Transverse colon (tissue), 4 donors: Measurements from ENCODE around the gene FAM13A. TPM values are rescaled to one million over a fixed set of nuclear protein-coding genes. Genes with fewer than 3 reads are reported as not detected.

Source experiments
- DNase-seq: peaks from one replicate; pipeline ENCODE4 v3.0.0-alpha.2; 2019
- H3K27ac ChIP-seq, 4 donors: fragments of 200-600 bp; sonication (generic); 2 replicates each; pipeline ENCODE4 v1.5.1; 2016 to 2018; ENCODE audit warnings: inconsistent platforms in 4 of 4
- H3K27me3 ChIP-seq: fragments of 200-600 bp; sonication (generic); 2 replicates; pipeline ENCODE4 v1.5.1; 2017; ENCODE audit warnings: inconsistent platforms
- H3K36me3 ChIP-seq, 4 donors: fragments of 200-600 bp; sonication (generic); 2 replicates each; pipeline ENCODE4 v1.5.1; 2017 to 2019; ENCODE audit warnings: inconsistent platforms in 4 of 4
- H3K4me1 ChIP-seq, 4 donors: fragments of 200-600 bp; sonication (generic); 2 replicates each; pipeline ENCODE4 v1.5.1; 2017 to 2020; ENCODE audit warnings: inconsistent platforms in 4 of 4
- H3K4me3 ChIP-seq, 4 donors: fragments of 200-600 bp; sonication (generic); 1 replicate in 1 of 4; 2 replicates in 3 of 4; pipeline versions ENCODE4 v1.5.1 to v1.6.1; 2017 to 2019; ENCODE audit warnings: inconsistent platforms in 4 of 4
- H3K9me3 ChIP-seq, 2 donors: fragments of 200-600 bp; sonication (generic); 2 replicates each; pipeline ENCODE4 v1.5.1; 2017 to 2019; ENCODE audit warnings: inconsistent platforms in 2 of 2
- EP300 ChIP-seq: sonication (generic); formaldehyde crosslinking; IDR thresholded peaks from one replicate; pipeline ENCODE4 v1.6.1; 2017; ENCODE audit warnings: antibody characterized with exemption, low read depth
- POLR2A ChIP-seq: fragments of 450-650 bp; IDR thresholded peaks from one replicate; pipeline ENCODE4 v1.6.1; 2016; ENCODE audit warnings: antibody characterized with exemption, mild to moderate bottlenecking, moderate library complexity
- POLR2AphosphoS5 ChIP-seq, 3 donors: sonication (generic); formaldehyde crosslinking; IDR thresholded peaks; one replicate each; pipeline ENCODE4 v1.6.1; 2016; ENCODE audit warnings: antibody characterized with exemption in 3 of 3
- WGBS, 2 donors: methylation state at CpG; one replicate each; pipeline ENCODE4 v1.1.5; 2018; ENCODE audit warnings: low coverage in 1 of 2; 5-methylcytosine and 5-hydroxymethylcytosine counted together
- in situ Hi-C, 4 donors: fragments of 200-750 bp; cut with MboI; loops; one replicate each; pipeline versions ENCODE4 v1.15.0 to v1.15.1; 2017; ENCODE audit warnings: low sequenced_read_pairs in 3 of 4, low pct_ligation_motif_present in 1 of 4, low pct_unique_long_range_greater_than_20kb in 1 of 4
- intact Hi-C: fragments of 100-400 bp; cut with DNase I; formaldehyde crosslinking; loops from one replicate; pipeline ENCODE4 v1.15.1; 2023; ENCODE audit warnings: low total_unique reads
- total RNA-seq, 4 donors: library from RNA; depleted of rRNA; stranded (reverse); fragments of >200 nt; gene quantifications; one replicate each; pipeline ENCODE4 v1.1.0, GENCODE V29; 2016
- TF ChIP-seq, protein P1 (sequence below), 5 experiments: fragments of 200-600 bp in 3 of 5; fragments of 450-650 bp in 2 of 5; sonication (generic) in 3 of 5; IDR thresholded peaks; 1 replicate in 2 of 5; 2 replicates in 3 of 5; pipeline ENCODE4 v1.5.1; 2016 to 2017; ENCODE audit warnings: antibody characterized with exemption in 5 of 5, inconsistent platforms in 3 of 5, mild to moderate bottlenecking in 2 of 5, moderate library complexity in 1 of 5

Gene FAM13A
- total RNA-seq, 4 donors from 2014 or later, result 57.6 to 88.6 (median 67.6) TPM

DNA sequence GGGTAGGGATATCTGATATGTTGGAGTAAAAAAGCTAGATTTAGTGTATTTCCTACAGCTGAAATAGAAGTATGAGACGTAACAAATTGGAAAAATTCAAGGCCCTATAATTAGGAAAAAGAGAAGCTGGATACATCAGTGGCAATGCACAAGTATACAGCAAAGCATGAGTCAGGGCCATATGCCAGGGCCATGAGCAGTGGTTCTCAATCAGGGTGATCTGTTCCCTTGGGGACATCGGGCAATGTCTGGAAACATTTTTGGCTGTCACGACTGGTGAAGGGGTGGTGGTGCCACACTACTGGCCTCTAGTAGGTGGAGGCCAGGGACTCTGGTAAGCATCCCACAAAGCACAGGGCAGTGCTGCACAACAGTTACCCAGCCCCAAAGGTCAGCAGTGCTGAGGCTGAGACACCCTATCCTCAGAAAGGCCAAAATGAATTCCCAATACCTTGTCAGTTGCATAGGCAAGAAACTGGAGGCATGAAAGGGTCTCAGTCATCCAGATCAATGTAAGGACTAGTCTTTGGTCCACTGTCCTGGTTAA is 322.5 kb downstream of the FAM13A start:
- Histone ChIP-seq H3K27me3 (no peaks in the 10 kb centered on the region), H3K4me1 (peaks cover 0 to 13% (median 5%) of the 10 kb centered on the region in 4 donors), H3K9me3 (no peaks in the 10 kb centered on the region), H3K36me3 (peaks cover 0 to 43% (median 13%) of the 10 kb centered on the region in 4 donors), H3K4me3 (no peak overlapping the region), H3K27ac (no peak overlapping the region)
- intact Hi-C loops, result no loop called here
- no peak for DNase-seq
- 61 to 100% methylated on average over 1 to 3 of the region's 3 CpGs for WGBS, 2 donors
- in situ Hi-C loops, result no loop called here
- TF ChIP-seq POLR2AphosphoS5 (IDR thresholded peaks at IDR 0.05), result no peak
- no peak for TF ChIP-seq EP300
- TF ChIP-seq POLR2A, result no peak

DNA sequence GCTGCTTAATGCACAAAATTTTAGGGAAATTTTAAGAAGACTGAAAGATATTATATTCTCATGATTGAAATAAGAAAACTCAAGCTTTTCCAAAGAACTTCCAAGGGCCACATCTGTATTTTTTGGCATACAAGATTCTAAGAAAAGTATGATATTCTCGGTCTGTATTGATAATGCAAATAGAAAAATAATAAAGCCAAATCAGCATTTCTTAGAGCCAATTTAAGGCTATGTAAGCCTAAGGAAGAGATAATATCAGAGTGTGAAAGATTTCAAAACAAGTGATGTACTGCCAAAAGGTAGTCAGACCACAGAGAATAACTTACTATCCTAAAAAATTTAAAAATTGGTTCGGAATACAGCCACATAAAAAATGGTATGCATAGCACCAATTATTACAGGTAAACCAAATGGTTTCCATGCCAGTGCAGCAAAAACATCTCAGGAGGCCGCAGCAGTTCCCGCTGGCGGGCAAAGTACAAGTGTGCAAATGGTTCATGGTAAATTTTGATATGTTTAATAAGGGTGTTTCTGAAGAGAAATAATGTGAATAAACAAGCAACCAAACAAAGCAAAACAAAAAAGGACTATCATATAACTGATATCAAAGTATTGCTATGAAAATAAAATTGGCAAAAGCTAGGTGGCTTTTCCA is 324.1 kb downstream of the FAM13A start:
- Histone ChIP-seq H3K4me3 (no peak overlapping the region), H3K27ac (no peak overlapping the region), H3K9me3 (no peaks in the 10 kb centered on the region), H3K36me3 (peaks cover 0 to 47% (median 16%) of the 10 kb centered on the region in 4 donors), H3K27me3 (no peaks in the 10 kb centered on the region), H3K4me1 (peaks cover 0 to 8% (median 4%) of the 10 kb centered on the region in 4 donors)
- TF ChIP-seq EP300, result no peak
- no peak for TF ChIP-seq POLR2A
- TF ChIP-seq POLR2AphosphoS5 (IDR thresholded peaks at IDR 0.05), result no peak
- TF ChIP-seq, protein P1, sequence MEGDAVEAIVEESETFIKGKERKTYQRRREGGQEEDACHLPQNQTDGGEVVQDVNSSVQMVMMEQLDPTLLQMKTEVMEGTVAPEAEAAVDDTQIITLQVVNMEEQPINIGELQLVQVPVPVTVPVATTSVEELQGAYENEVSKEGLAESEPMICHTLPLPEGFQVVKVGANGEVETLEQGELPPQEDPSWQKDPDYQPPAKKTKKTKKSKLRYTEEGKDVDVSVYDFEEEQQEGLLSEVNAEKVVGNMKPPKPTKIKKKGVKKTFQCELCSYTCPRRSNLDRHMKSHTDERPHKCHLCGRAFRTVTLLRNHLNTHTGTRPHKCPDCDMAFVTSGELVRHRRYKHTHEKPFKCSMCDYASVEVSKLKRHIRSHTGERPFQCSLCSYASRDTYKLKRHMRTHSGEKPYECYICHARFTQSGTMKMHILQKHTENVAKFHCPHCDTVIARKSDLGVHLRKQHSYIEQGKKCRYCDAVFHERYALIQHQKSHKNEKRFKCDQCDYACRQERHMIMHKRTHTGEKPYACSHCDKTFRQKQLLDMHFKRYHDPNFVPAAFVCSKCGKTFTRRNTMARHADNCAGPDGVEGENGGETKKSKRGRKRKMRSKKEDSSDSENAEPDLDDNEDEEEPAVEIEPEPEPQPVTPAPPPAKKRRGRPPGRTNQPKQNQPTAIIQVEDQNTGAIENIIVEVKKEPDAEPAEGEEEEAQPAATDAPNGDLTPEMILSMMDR (IDR thresholded peaks at IDR 0.05), result no peak
- intact Hi-C loops, result no loop called here
- in situ Hi-C loops, result no loop called here
- no peak for DNase-seq
- WGBS, 2 donors, result 96 to 99% methylated on average over 4 to 5 of the region's 5 CpGs

DNA sequence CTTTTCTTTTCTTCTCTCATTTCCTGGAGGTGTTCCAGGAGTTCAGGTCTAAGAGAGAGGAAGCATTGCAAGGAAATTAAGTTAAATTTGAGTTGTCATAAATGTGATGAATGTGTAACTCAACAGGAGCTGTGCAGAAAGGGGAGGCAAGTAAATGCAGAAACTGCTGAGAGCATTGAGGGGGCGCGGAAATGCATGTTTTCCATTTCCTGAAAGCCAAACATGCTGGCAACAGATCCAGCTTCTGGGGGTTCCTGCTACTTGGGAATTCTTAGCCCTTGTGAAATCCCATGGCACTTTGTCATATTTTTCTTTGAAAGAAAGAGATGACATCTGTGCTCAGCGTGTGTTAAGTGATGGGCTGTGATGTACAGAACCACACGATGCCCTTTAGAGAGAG is 325.6 kb downstream of the FAM13A start:
- Histone ChIP-seq H3K27me3 (no peaks in the 10 kb centered on the region), H3K27ac (no peak overlapping the region), H3K9me3 (no peaks in the 10 kb centered on the region), H3K36me3 (peaks cover 0 to 57% (median 19%) of the 10 kb centered on the region in 4 donors), H3K4me3 (no peak overlapping the region), H3K4me1 (no peaks in the 10 kb centered on the region)
- in situ Hi-C loops (no loop called here), intact Hi-C loops (no loop called here)
- WGBS, 2 donors, result 90 to 97% methylated on average over 4 of the region's 4 CpGs
- TF ChIP-seq POLR2AphosphoS5 (IDR thresholded peaks at IDR 0.05) (no peak), POLR2A (no peak), EP300 (no peak)
- TF ChIP-seq, protein P1 (IDR thresholded peaks at IDR 0.05), result no peak
- no peak for DNase-seq

DNA sequence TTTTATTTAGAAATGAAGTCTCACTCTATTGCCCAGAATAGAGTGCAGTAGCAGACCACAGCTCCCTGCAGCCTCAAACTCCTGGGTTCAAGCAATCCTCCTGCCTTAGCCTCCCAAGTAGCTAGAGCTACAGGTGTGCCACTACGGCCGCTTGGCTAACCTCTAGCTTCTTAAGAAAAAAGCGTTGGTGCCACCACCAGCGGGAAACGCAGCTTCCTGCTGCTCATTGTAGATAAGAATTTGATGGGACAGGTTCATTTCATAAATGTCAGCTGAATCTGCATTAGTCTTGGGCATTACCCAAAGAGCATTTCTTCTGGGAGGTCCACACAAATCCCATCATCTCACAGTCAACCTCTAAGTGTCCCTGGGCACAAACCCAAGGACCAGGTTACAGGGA is 326.2 kb downstream of the FAM13A start:
- no peak for DNase-seq
- Histone ChIP-seq H3K36me3 (peaks cover 0 to 57% (median 19%) of the 10 kb centered on the region in 4 donors), H3K27ac (no peak overlapping the region), H3K4me1 (no peaks in the 10 kb centered on the region), H3K27me3 (no peaks in the 10 kb centered on the region), H3K4me3 (no peak overlapping the region), H3K9me3 (no peaks in the 10 kb centered on the region)
- in situ Hi-C loops (no loop called here), intact Hi-C loops (no loop called here)
- 97% methylated on average over 5 of the region's 5 CpGs; no CpG with 5 or more reads in 1 of the 2 donors for WGBS, 2 donors
- no peak for TF ChIP-seq POLR2AphosphoS5 (IDR thresholded peaks at IDR 0.05)
- TF ChIP-seq, protein P1 (IDR thresholded peaks at IDR 0.05), result no peak
- TF ChIP-seq POLR2A, result no peak
- TF ChIP-seq EP300, result no peak
